Measurements from ENCODE around the gene C14orf93.

- TF ChIP-seq, protein P1, sequence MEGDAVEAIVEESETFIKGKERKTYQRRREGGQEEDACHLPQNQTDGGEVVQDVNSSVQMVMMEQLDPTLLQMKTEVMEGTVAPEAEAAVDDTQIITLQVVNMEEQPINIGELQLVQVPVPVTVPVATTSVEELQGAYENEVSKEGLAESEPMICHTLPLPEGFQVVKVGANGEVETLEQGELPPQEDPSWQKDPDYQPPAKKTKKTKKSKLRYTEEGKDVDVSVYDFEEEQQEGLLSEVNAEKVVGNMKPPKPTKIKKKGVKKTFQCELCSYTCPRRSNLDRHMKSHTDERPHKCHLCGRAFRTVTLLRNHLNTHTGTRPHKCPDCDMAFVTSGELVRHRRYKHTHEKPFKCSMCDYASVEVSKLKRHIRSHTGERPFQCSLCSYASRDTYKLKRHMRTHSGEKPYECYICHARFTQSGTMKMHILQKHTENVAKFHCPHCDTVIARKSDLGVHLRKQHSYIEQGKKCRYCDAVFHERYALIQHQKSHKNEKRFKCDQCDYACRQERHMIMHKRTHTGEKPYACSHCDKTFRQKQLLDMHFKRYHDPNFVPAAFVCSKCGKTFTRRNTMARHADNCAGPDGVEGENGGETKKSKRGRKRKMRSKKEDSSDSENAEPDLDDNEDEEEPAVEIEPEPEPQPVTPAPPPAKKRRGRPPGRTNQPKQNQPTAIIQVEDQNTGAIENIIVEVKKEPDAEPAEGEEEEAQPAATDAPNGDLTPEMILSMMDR (IDR thresholded peaks at IDR 0.05), result no peak
- no peak for TF ChIP-seq POLR2A (IDR thresholded peaks at IDR 0.05)
Observed at GRCh38 chr14:22991852-22992251, 18.1 kb downstream of the C14orf93 start.

Data from esophagus squamous epithelium (tissue), 4 donors.